ENCODE measurements around the gene GRIN2A. TPM values are rescaled to one million over a fixed set of nuclear protein-coding genes. Genes with fewer than 3 reads are reported as not detected.

GRIN2A gene
- polyA plus RNA-seq, 1 experiment, result not detected

DNA sequence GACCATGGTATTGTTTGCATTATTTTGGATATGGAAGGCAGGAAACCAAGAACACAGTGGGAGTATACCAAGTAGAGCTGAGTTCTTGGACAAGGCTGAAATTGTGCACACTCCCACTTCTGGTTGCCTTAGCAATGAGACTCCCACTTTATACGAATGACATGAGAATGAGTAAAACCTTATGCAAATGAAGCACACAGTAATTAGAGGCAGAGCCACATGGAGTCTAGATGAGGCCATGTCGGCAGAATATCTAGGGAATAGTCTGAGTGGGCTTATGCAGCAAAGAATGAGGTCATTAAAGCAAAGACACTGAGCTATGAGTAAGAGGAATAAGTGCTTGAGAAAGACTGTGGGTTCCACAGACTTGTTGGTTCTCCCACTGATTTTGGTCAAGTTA is 178.7 kb downstream of the GRIN2A start:
- CTCF ChIA-PET, result no interaction called here
- Histone ChIP-seq H3K36me3 (ENCODE audit: control insufficient read depth, insufficient read depth, low read length) (no peaks in the 10 kb centered on the region), H3K4me3 (ENCODE audit: low read depth, low read length) (no peak overlapping the region), H3K27me3 (ENCODE audit: control insufficient read depth, insufficient read depth, low read length) (no peaks in the 10 kb centered on the region)
- TF ChIP-seq, protein P1, sequence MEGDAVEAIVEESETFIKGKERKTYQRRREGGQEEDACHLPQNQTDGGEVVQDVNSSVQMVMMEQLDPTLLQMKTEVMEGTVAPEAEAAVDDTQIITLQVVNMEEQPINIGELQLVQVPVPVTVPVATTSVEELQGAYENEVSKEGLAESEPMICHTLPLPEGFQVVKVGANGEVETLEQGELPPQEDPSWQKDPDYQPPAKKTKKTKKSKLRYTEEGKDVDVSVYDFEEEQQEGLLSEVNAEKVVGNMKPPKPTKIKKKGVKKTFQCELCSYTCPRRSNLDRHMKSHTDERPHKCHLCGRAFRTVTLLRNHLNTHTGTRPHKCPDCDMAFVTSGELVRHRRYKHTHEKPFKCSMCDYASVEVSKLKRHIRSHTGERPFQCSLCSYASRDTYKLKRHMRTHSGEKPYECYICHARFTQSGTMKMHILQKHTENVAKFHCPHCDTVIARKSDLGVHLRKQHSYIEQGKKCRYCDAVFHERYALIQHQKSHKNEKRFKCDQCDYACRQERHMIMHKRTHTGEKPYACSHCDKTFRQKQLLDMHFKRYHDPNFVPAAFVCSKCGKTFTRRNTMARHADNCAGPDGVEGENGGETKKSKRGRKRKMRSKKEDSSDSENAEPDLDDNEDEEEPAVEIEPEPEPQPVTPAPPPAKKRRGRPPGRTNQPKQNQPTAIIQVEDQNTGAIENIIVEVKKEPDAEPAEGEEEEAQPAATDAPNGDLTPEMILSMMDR (IDR thresholded peaks at IDR 0.05; ENCODE audit: insufficient read depth, low read depth, low read length), result no peak
- DNase-seq (ENCODE audit: low read depth), result no peak
- POLR2A ChIA-PET, result no interaction called here

DNA sequence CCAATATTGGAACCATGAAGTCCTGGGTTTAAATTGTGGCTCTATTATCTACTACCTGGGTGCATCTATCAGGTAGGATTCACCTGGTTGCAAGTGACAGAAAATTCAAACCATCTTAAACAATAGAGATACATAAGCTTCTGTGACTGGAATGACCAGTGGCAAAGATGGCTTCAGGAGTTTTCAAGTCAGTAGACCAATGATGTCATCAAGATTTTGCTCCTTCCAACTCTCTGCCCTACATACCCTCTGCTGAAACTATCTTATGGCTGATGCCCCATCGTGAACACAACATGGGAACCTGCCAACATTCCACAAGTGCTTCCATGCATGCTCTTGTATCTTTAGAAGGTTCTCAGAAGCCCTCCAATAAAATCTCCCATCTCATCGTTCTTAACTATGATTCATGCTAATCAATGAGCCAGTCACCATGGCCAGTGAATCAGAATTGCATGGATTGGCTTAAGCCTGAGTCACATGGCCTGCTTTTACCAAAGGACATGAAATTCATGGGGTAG is 180.9 kb downstream of the GRIN2A start:
- DNase-seq (ENCODE audit: low read depth), result no peak
- TF ChIP-seq, protein P1 (IDR thresholded peaks at IDR 0.05; ENCODE audit: insufficient read depth, low read depth, low read length), result no peak
- no peaks in the 10 kb centered on the region for H3K27me3 ChIP-seq (ENCODE audit: control insufficient read depth, insufficient read depth, low read length)
- ChIA-PET CTCF (no interaction called here), POLR2A (no interaction called here)
- no peak overlapping the region for H3K4me3 ChIP-seq (ENCODE audit: low read depth, low read length)
- no peaks in the 10 kb centered on the region for H3K36me3 ChIP-seq (ENCODE audit: control insufficient read depth, insufficient read depth, low read length)

DNA sequence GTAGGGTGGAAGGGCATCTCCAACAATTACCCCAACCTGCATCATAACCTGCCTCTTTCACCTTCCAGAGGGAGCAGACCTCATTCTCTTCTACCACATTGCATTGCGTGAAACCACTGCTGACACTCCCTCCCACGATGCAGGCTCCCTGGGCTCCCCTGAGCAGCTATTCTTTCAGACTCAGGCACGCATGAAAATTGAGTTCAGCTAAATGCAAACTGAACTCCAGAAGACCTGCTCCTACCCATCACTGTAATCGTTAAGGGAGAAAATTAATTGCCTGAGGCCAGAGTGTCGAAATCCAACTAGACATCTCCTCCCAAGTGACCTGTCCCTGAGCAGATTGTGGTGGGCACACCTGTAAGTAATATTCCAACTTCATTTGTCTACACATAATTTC is 186.0 kb downstream of the GRIN2A start:
- CTCF ChIA-PET, result interaction anchor here (0.7 kb wide), 1 partner anchor 47 kb away, joined by 3 read pairs; no protein-coding TSS in a partner anchor
- H3K36me3 ChIP-seq (ENCODE audit: control insufficient read depth, insufficient read depth, low read length), result no peaks in the 10 kb centered on the region
- H3K27me3 ChIP-seq (ENCODE audit: control insufficient read depth, insufficient read depth, low read length), result no peaks in the 10 kb centered on the region
- H3K4me3 ChIP-seq (ENCODE audit: low read depth, low read length), result no peak overlapping the region
- POLR2A ChIA-PET, result no interaction called here
- TF ChIP-seq, protein P1 (IDR thresholded peaks at IDR 0.05; ENCODE audit: insufficient read depth, low read depth, low read length), result no peak
- no peak for DNase-seq (ENCODE audit: low read depth)

DNA sequence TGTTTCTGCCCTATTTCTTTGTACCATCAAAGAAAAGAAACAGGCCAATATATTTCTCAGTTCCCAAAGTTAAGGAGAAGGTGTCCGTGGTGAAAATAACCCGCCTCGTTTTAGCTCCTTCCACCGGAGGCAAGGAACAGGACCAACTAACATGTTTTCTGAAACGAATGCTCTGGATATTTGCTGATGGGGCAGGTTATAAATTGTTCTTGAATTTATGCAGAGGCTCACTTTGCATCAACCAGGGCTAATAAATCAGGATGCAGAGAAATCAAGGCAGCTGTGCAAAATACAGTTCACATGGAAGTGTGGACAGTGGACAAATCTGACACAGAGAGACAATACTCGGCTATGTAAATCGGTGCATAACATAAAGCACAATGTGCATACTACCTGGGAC is 189.8 kb downstream of the GRIN2A start:
- Histone ChIP-seq H3K4me3 (ENCODE audit: low read depth, low read length) (no peak overlapping the region), H3K36me3 (ENCODE audit: control insufficient read depth, insufficient read depth, low read length) (no peaks in the 10 kb centered on the region), H3K27me3 (ENCODE audit: control insufficient read depth, insufficient read depth, low read length) (no peaks in the 10 kb centered on the region)
- CTCF ChIA-PET, result no interaction called here
- no peak for DNase-seq (ENCODE audit: low read depth)
- TF ChIP-seq, protein P1 (IDR thresholded peaks at IDR 0.05; ENCODE audit: insufficient read depth, low read depth, low read length), result no peak
- POLR2A ChIA-PET, result no interaction called here

DNA sequence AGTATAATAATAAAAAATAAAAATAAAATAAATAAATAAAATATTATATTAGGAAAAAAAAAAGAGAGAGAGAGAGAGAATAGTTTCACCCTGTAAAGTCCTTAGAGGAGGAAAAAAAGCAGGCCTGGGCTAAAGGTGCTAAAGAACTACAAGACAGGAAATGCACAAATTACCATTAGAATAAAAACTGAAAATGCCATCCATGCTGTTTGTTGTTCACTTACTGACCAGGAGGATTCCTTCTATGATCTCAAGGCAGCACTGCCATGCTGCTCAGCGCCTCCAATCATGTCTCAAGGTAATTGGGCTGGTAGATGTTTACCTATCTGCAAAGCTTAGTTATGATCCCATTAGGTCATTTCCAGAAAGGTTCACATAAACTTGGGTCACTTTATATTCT is 201.2 kb downstream of the GRIN2A start:
- TF ChIP-seq, protein P1 (IDR thresholded peaks at IDR 0.05; ENCODE audit: insufficient read depth, low read depth, low read length), result no peak
- Histone ChIP-seq H3K27me3 (ENCODE audit: control insufficient read depth, insufficient read depth, low read length) (no peaks in the 10 kb centered on the region), H3K4me3 (ENCODE audit: low read depth, low read length) (no peak overlapping the region), H3K36me3 (ENCODE audit: control insufficient read depth, insufficient read depth, low read length) (no peaks in the 10 kb centered on the region)
- CTCF ChIA-PET, result no interaction called here
- no peak for DNase-seq (ENCODE audit: low read depth)
- POLR2A ChIA-PET, result no interaction called here
